ENCODE measurements around the gene ZCCHC7.

- TF ChIP-seq TFCP2L1 (CRISPR knock-in tag; IDR thresholded peaks at IDR 0.05) = no peak
- TF ChIP-seq, protein P1, sequence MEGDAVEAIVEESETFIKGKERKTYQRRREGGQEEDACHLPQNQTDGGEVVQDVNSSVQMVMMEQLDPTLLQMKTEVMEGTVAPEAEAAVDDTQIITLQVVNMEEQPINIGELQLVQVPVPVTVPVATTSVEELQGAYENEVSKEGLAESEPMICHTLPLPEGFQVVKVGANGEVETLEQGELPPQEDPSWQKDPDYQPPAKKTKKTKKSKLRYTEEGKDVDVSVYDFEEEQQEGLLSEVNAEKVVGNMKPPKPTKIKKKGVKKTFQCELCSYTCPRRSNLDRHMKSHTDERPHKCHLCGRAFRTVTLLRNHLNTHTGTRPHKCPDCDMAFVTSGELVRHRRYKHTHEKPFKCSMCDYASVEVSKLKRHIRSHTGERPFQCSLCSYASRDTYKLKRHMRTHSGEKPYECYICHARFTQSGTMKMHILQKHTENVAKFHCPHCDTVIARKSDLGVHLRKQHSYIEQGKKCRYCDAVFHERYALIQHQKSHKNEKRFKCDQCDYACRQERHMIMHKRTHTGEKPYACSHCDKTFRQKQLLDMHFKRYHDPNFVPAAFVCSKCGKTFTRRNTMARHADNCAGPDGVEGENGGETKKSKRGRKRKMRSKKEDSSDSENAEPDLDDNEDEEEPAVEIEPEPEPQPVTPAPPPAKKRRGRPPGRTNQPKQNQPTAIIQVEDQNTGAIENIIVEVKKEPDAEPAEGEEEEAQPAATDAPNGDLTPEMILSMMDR (IDR thresholded peaks at IDR 0.05) = no peak
- TF ChIP-seq ESRRA (IDR thresholded peaks at IDR 0.05; ENCODE audit: borderline replicate concordance, low read length) = no peak
- no peak for TF ChIP-seq POLR2A (IDR thresholded peaks at IDR 0.05; ENCODE audit: low read length)
- TF ChIP-seq CEBPB (IDR thresholded peaks at IDR 0.05) = no peak
- no peak for TF ChIP-seq BCL3 (IDR thresholded peaks at IDR 0.05)
- TF ChIP-seq EP300 (IDR thresholded peaks at IDR 0.05) = no peak
- no peak for TF ChIP-seq KDM5A (IDR thresholded peaks at IDR 0.05)
- no peak for TF ChIP-seq KDM1A (IDR thresholded peaks at IDR 0.05; ENCODE audit: low read depth)
- TF ChIP-seq BHLHE40 (IDR thresholded peaks at IDR 0.05; ENCODE audit: low read depth, low read length) = no peak
- no peak for TF ChIP-seq RAD21 (conservative IDR thresholded peaks at IDR 0.05 in 1 of 2, IDR thresholded peaks at IDR 0.05 in 1 of 2)
These were observed 121.7 kb downstream of the ZCCHC7 start for GRCh38 chr9:37242089-37242488.
